A549 (cell line): Measurements from ENCODE around the gene LRRC74A.

Source experiments
- CHD4 ChIP-seq: fragments of 200-600 bp; sonication (generic); IDR thresholded peaks from 2 replicates; pipeline ENCODE4 v1.6.1; 2016; ENCODE audit warnings: antibody characterized with exemption, mild to moderate bottlenecking, borderline replicate concordance
- CTCF ChIP-seq: fragments of >200 bp; sonication (Bioruptor Twin); formaldehyde crosslinking; IDR thresholded peaks from 3 replicates; pipeline ENCODE4 v1.5.1; 2016
- FOSL2 ChIP-seq, 2 experiments: fragments of 450-650 bp in 1 of 2; fragments of >200 bp in 1 of 2; sonication (Bioruptor Twin) in 1 of 2; formaldehyde crosslinking; IDR thresholded peaks; 2 replicates each; pipeline versions ENCODE4 v1.5.0 to v1.6.1; 2016 to 2020; ENCODE audit warnings: mild to moderate bottlenecking in 1 of 2, moderate library complexity in 1 of 2
- KDM1A ChIP-seq: fragments of 200-600 bp; sonication (generic); IDR thresholded peaks from 2 replicates; pipeline ENCODE4 v1.6.1; 2016; ENCODE audit warnings: low read depth, mild to moderate bottlenecking
- NR3C1 ChIP-seq: fragments of >200 bp; sonication (Bioruptor Twin); formaldehyde crosslinking; IDR thresholded peaks from 3 replicates; pipeline ENCODE4 v1.6.1; 2017
- ZFP36 ChIP-seq: fragments of 450-650 bp; IDR thresholded peaks from 2 replicates; pipeline ENCODE4 v1.6.1; 2014; ENCODE audit warnings: borderline replicate concordance; ENCODE audit not compliant: partially characterized antibody
- ZSCAN20 ChIP-seq: fragments of 250-450 bp; sonication (Bioruptor Pico); IDR thresholded peaks from 2 replicates; pipeline ENCODE4 v1.8.0; 2022; ENCODE audit warnings: mild to moderate bottlenecking, moderate library complexity

DNA sequence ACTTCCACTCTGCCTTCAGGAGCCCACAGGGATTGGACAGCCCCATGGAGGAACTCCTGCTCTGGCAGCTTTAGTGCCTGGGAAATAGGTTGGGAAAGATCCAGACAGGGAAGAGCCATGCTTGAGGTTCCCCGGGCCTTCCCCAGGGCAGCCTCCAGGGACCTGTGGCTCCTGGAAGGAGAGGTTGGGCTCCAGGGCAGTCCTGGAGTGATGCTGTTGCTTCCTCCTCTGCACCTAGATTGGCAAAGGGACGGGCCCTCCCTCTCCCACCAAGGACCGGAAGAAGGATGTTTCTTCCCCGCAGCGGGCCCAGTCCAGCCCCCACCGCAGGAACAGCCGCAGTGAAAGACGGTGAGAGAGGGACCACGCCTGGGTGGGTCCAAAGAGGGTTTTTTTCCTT lies 48.5 kb upstream of the LRRC74A start:
- TF ChIP-seq FOSL2 (IDR thresholded peaks at IDR 0.05) (no peak), FOSL2 (CRISPR knock-in tag; IDR thresholded peaks at IDR 0.05) (no peak), NR3C1 (no peak), CTCF (no peak), ZSCAN20 (no peak), CHD4 (no peak), ZFP36 (no peak), KDM1A (no peak)
